ENCODE data around the gene ATF7. TPM values are rescaled to one million over a fixed set of nuclear protein-coding genes. Genes with fewer than 3 reads are reported as not detected.

ATF7 gene
- total and polyA plus RNA-seq, 9 of the 15 experiments (the other 6 are each of a cell fraction or from before 2014, with no cell fraction given): 10.6 to 30.4 (median 20.7) TPM

DNA sequence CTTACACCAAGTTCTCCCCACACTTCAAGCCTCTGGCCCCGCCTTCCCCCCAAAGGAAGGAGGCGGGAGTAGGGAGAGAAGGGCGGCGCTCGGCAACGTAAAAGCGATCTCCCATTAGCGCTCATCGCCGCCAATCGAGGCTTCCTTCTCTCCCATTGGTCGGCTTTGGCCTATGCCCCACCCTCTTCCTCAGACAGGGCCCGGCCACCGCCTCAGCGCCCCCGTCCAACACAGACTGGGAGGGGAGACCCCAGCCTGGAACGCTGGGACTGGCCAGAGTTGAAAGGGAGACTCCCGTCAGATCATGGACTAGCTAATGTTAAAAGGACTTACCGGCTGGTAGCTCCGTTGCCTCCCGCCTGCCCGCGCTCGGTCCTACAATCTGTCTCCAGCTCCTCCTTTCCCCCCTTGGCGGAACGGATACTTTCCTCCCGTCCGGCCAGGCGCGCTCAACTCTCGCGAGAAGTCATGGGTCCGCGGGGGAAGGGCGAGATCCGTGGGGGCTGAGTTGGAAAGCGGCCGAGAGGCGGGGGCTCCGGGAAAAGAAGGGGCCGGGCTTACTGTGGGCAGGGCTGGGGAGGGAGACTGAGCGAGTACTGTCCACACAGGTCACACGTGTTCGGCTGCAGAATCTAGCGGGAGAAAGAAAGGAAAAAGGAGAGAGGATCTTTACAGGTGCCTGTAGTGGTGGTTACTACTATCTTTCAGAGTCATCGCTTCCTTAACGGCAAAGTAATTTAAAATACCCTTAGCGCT, at the start of gene ATF7 (continued):
- peak; percentile 89 for TF ChIP-seq FOXM1 (IDR thresholded peaks at IDR 0.05; ENCODE audit: low read depth)
- TF ChIP-seq FOXM1 (CRISPR knock-in tag; IDR thresholded peaks at IDR 0.05; ENCODE audit: low read depth): no peak
- no peak for TF ChIP-seq ZNF24 (IDR thresholded peaks at IDR 0.05)
- no peak for TF ChIP-seq NELFE (IDR thresholded peaks at IDR 0.05; ENCODE audit: insufficient read depth, insufficient read length)
- TF ChIP-seq TCFL5 (CRISPR knock-in tag; conservative IDR thresholded peaks at IDR 0.05): no peak
- TF ChIP-seq POLR3A (IDR thresholded peaks at IDR 0.05; ENCODE audit: borderline replicate concordance, extremely low read depth, insufficient read depth, insufficient read length): no peak
- peak; percentile 67; the same call in 1 of the 2 replicates for TF ChIP-seq LEF1 (IDR thresholded peaks at IDR 0.05)
- TF ChIP-seq GMEB1 (CRISPR knock-in tag; IDR thresholded peaks at IDR 0.05): no peak
- TF ChIP-seq POU5F1 (IDR thresholded peaks at IDR 0.05; ENCODE audit: borderline replicate concordance, low read depth, low read length, partially characterized antibody): no peak
- no peak for TF ChIP-seq MITF (IDR thresholded peaks at IDR 0.05)
- TF ChIP-seq SFPQ (IDR thresholded peaks at IDR 0.05; ENCODE audit: low read depth, low read length): no peak
- no peak for TF ChIP-seq RBM17 (IDR thresholded peaks at IDR 0.05; ENCODE audit: borderline replicate concordance, low read depth, low read length)
- no peak for TF ChIP-seq GTF2A2 (tag; IDR thresholded peaks at IDR 0.05)
- TF ChIP-seq, protein P1, sequence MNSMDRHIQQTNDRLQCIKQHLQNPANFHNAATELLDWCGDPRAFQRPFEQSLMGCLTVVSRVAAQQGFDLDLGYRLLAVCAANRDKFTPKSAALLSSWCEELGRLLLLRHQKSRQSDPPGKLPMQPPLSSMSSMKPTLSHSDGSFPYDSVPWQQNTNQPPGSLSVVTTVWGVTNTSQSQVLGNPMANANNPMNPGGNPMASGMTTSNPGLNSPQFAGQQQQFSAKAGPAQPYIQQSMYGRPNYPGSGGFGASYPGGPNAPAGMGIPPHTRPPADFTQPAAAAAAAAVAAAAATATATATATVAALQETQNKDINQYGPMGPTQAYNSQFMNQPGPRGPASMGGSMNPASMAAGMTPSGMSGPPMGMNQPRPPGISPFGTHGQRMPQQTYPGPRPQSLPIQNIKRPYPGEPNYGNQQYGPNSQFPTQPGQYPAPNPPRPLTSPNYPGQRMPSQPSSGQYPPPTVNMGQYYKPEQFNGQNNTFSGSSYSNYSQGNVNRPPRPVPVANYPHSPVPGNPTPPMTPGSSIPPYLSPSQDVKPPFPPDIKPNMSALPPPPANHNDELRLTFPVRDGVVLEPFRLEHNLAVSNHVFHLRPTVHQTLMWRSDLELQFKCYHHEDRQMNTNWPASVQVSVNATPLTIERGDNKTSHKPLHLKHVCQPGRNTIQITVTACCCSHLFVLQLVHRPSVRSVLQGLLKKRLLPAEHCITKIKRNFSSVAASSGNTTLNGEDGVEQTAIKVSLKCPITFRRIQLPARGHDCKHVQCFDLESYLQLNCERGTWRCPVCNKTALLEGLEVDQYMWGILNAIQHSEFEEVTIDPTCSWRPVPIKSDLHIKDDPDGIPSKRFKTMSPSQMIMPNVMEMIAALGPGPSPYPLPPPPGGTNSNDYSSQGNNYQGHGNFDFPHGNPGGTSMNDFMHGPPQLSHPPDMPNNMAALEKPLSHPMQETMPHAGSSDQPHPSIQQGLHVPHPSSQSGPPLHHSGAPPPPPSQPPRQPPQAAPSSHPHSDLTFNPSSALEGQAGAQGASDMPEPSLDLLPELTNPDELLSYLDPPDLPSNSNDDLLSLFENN (IDR thresholded peaks at IDR 0.05; ENCODE audit: low read depth in 2 of 2, low read length in 2 of 2): no peak
- TF ChIP-seq ETS2 (tag; IDR thresholded peaks at IDR 0.05; ENCODE audit: borderline replicate concordance, poor library complexity, severe bottlenecking): no peak
- peak; percentile 85; the same call in 1 of the 2 replicates for TF ChIP-seq KLF1 (tag; IDR thresholded peaks at IDR 0.05)
- TF ChIP-seq, protein P2, sequence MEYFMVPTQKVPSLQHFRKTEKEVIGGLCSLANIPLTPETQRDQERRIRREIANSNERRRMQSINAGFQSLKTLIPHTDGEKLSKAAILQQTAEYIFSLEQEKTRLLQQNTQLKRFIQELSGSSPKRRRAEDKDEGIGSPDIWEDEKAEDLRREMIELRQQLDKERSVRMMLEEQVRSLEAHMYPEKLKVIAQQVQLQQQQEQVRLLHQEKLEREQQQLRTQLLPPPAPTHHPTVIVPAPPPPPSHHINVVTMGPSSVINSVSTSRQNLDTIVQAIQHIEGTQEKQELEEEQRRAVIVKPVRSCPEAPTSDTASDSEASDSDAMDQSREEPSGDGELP (CRISPR knock-in tag; IDR thresholded peaks at IDR 0.05; ENCODE audit: borderline replicate concordance): peak; percentile 90

All from K562 (cell line).